Endothelial cell (in vitro differentiated cells): Measurements from ENCODE around the gene UBE2U. TPM values are rescaled to one million over a fixed set of nuclear protein-coding genes. Genes with fewer than 3 reads are reported as not detected.

Experiments used
- DNase-seq: peaks from one replicate; pipeline ENCODE4 v3.0.0; 2021; ENCODE audit warnings: low spot score
- H3K27ac Mint-ChIP-seq: one replicate; pipeline ENCODE4 v1.8.0; 2021; ENCODE audit warnings: mixed read lengths, inconsistent platforms; ENCODE audit not compliant: unreplicated experiment
- H3K27me3 Mint-ChIP-seq: one replicate; pipeline ENCODE4 v1.8.0; 2021; ENCODE audit warnings: mild to moderate bottlenecking, moderate library complexity, mixed read lengths, inconsistent platforms; ENCODE audit not compliant: unreplicated experiment
- H3K36me3 Mint-ChIP-seq: one replicate; pipeline ENCODE4 v1.8.0; 2021; ENCODE audit warnings: mild to moderate bottlenecking, low read depth, mixed read lengths, inconsistent platforms; ENCODE audit not compliant: unreplicated experiment
- H3K4me1 Mint-ChIP-seq: one replicate; pipeline ENCODE4 v1.8.0; 2021; ENCODE audit warnings: mild to moderate bottlenecking, mixed read lengths, inconsistent platforms; ENCODE audit not compliant: unreplicated experiment
- H3K4me3 Mint-ChIP-seq: one replicate; pipeline ENCODE4 v1.8.0; 2021; ENCODE audit warnings: mild to moderate bottlenecking, mixed read lengths, inconsistent platforms; ENCODE audit not compliant: unreplicated experiment
- H3K9me3 Mint-ChIP-seq: one replicate; pipeline ENCODE4 v1.8.0; 2021; ENCODE audit warnings: mixed read lengths, inconsistent platforms; ENCODE audit not compliant: unreplicated experiment
- CTCF ChIP-seq: fragments of 200-600 bp; sonication (generic); IDR thresholded peaks from one replicate; pipeline ENCODE4 v1.5.0; 2021; ENCODE audit warnings: antibody characterized with exemption; ENCODE audit not compliant: unreplicated experiment
- total RNA-seq: library from RNA; stranded (reverse); fragmentation: NEBNext Ultra II Directional; extraction: Animal tissue kit (Norgen Biotek cat#: 25700); gene quantifications from one replicate; pipeline ENCODE4 v1.2.1, GENCODE V29; 2021; ENCODE audit not compliant: unreplicated experiment

The UBE2U gene
- total RNA-seq, 1 donor from 2014 or later, result not detected

GRCh38 chr1:64171797-64172281 is 31.6 kb upstream of the UBE2U start:
- Mint-ChIP-seq H3K27ac (no peak overlapping the region), H3K36me3 (peaks cover 9% of the 10 kb centered on the region), H3K9me3 (no peaks in the 10 kb centered on the region), H3K4me3 (no peak overlapping the region), H3K27me3 (peaks cover 2% of the 10 kb centered on the region), H3K4me1 (peaks cover 8% of the 10 kb centered on the region)
- no peak for DNase-seq
- TF ChIP-seq CTCF, result no peak

- no peak overlapping the region for H3K4me3 Mint-ChIP-seq
- H3K9me3 Mint-ChIP-seq, result no peaks in the 10 kb centered on the region
- H3K36me3 Mint-ChIP-seq, result peaks cover 9% of the 10 kb centered on the region
- no peak overlapping the region for H3K27ac Mint-ChIP-seq
- H3K27me3 Mint-ChIP-seq, result peaks cover 2% of the 10 kb centered on the region
- DNase-seq, result no peak
- TF ChIP-seq CTCF, result no peak
- peaks cover 8% of the 10 kb centered on the region for H3K4me1 Mint-ChIP-seq
Measured at GRCh38 chr1:64172458-64172983, 30.9 kb upstream of the UBE2U start.

GRCh38 chr1:64173336-64173940 is 30.0 kb upstream of the UBE2U start:
- H3K9me3 Mint-ChIP-seq, result no peaks in the 10 kb centered on the region
- H3K4me1 Mint-ChIP-seq, result peaks cover 8% of the 10 kb centered on the region

GRCh38 chr1:64175639-64176038 is 27.8 kb upstream of the UBE2U start:
- Mint-ChIP-seq H3K36me3 (peaks cover 7% of the 10 kb centered on the region), H3K4me1 (peaks cover 8% of the 10 kb centered on the region), H3K27me3 (no peaks in the 10 kb centered on the region), H3K4me3 (no peak overlapping the region), H3K27ac (no peak overlapping the region), H3K9me3 (no peaks in the 10 kb centered on the region)
- TF ChIP-seq CTCF, result no peak
- DNase-seq, result no peak

More at GRCh38 chr1:64173336-64173940, 30.0 kb upstream of the UBE2U start:
- Mint-ChIP-seq H3K27ac (no peak overlapping the region), H3K36me3 (peaks cover 14% of the 10 kb centered on the region), H3K4me3 (no peak overlapping the region), H3K27me3 (peaks cover 2% of the 10 kb centered on the region)
- no peak for TF ChIP-seq CTCF
- DNase-seq, result no peak

- H3K9me3 Mint-ChIP-seq, result no peaks in the 10 kb centered on the region
- TF ChIP-seq CTCF, result no peak
- H3K27ac Mint-ChIP-seq, result no peak overlapping the region
- H3K27me3 Mint-ChIP-seq, result no peaks in the 10 kb centered on the region
- H3K4me1 Mint-ChIP-seq, result peaks cover 5% of the 10 kb centered on the region
- peaks cover 7% of the 10 kb centered on the region for H3K36me3 Mint-ChIP-seq
- H3K4me3 Mint-ChIP-seq, result no peak overlapping the region
- no peak for DNase-seq
Measured at GRCh38 chr1:64176659-64177058, 26.8 kb upstream of the UBE2U start.
